Tibial artery (tissue), 4 donors: Measurements from ENCODE around the gene SPATA20.

Experiments used
- DNase-seq, 2 donors: peaks; one replicate each; pipeline ENCODE4 v3.0.0-alpha.2; 2019
- H3K27ac ChIP-seq, 2 donors: fragments of 200-600 bp; sonication (generic) in 1 of 2; 1 replicate in 1 of 2; 2 replicates in 1 of 2; pipeline ENCODE4 v1.5.1; 2018 to 2019; ENCODE audit warnings: mild to moderate bottlenecking in 1 of 2
- H3K27me3 ChIP-seq, 2 donors: fragments of 200-600 bp; sonication (generic) in 1 of 2; one replicate each; pipeline versions ENCODE4 v1.5.1 to v1.6.0; 2016 to 2019
- H3K36me3 ChIP-seq, 3 donors: fragments of 200-600 bp; sonication (generic) in 2 of 3; one replicate each; pipeline ENCODE4 v1.5.1; 2016 to 2019; ENCODE audit warnings: mild to moderate bottlenecking in 2 of 3
- H3K4me1 ChIP-seq, 4 donors: fragments of 200-600 bp; sonication (generic) in 2 of 4; 1 replicate in 3 of 4; 2 replicates in 1 of 4; pipeline ENCODE4 v1.5.1; 2016 to 2019
- H3K4me3 ChIP-seq, 2 donors: fragments of 200-600 bp; sonication (generic) in 1 of 2; 1 replicate in 1 of 2; 2 replicates in 1 of 2; pipeline ENCODE4 v1.5.1; 2018 to 2019; ENCODE audit warnings: mild to moderate bottlenecking in 2 of 2
- H3K9me3 ChIP-seq, 3 donors: fragments of 200-600 bp; sonication (generic) in 1 of 3; one replicate each; pipeline ENCODE4 v1.5.1; 2016 to 2019
- CTCF ChIP-seq, 2 experiments: fragments of 200-600 bp in 1 of 2; fragments of 450-650 bp in 1 of 2; IDR thresholded peaks; one replicate each; pipeline ENCODE4 v1.5.1; 2017 to 2019; ENCODE audit warnings: antibody characterized with exemption in 2 of 2, mild to moderate bottlenecking in 1 of 2, moderate library complexity in 1 of 2
- intact Hi-C: fragments of 100-400 bp; cut with DNase I; formaldehyde crosslinking; loops from one replicate; pipeline ENCODE4 v1.15.0; 2023; ENCODE audit warnings: low total_unique reads

SPATA20 gene

DNA sequence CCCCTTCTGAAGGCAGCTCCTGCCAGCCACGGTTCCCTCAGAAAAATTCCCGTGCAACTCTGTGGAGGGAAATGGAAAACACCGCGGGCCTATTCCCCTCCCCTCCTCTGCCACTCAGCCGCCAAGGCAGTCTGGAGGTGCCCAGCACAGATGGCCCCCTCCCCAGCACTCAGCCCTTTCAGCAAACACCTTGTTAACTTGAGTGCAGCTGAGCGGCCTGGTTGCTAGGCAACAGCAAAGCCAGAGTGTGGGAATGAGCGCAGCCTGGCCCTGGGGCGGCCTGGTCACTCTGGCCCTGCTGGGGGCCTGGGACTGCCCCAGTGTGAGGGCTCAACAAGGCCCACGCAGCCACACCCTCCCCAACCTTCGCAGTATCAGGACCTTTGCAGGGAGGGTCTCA lies 46.3 kb downstream of the SPATA20 start:
- TF ChIP-seq CTCF (IDR thresholded peaks at IDR 0.05) = no peak
- no peak overlapping the region for H3K27ac ChIP-seq
- DNase-seq = no peak
- H3K9me3 ChIP-seq = no peaks in the 10 kb centered on the region
- H3K4me3 ChIP-seq = no peak overlapping the region
- no peaks in the 10 kb centered on the region for H3K36me3 ChIP-seq
- no peaks in the 10 kb centered on the region for H3K27me3 ChIP-seq
- H3K4me1 ChIP-seq = peaks cover 0 to 36% (median 20%) of the 10 kb centered on the region in 4 donors
- intact Hi-C loops = no loop called here

DNA sequence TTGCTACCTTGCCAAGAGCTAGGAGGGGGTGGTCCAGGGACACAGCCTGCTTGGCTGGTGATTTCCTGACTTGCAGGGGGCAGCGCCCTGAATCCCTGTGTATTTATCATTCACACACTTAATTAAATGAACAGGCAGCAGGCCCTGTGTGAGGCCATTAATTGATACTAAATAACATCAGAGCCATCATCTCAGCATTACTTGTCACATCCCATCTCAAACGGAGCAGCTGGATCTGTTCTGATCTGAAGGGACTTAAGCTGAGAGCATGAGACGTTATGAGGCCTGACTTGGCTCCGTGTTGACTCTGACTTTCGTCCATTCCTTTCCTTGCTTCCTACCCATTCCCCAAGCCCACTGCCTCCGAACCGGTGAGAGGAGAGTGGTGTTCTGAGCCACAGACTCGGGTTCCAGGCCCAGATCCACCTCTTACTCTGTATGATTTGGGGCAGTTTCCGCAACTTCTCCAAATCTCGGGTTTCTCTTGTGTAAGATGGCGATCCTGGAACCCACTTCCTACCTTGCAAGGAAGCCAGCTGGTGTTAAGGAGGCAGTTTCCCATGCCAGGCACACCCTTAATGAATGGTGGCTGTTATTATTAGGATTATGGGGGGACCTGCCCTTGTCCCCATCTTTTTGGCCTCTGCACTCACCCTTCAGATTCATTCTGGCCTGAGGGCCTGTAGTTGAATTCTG lies 47.3 kb downstream of the SPATA20 start:
- no peak for DNase-seq
- intact Hi-C loops = no loop called here

GRCh38 chr17:50594892-50595291 lies 47.9 kb downstream of the SPATA20 start:
- no peak for TF ChIP-seq CTCF (IDR thresholded peaks at IDR 0.05)
- Histone ChIP-seq H3K4me3 (no peak overlapping the region), H3K4me1 (peaks cover 0 to 21% (median 5%) of the 10 kb centered on the region in 4 donors), H3K36me3 (no peaks in the 10 kb centered on the region), H3K9me3 (no peaks in the 10 kb centered on the region), H3K27me3 (no peaks in the 10 kb centered on the region), H3K27ac (no peak overlapping the region)
- intact Hi-C loops = no loop called here
- no peak for DNase-seq

More for the DNA sequence above, 47.3 kb downstream of the SPATA20 start:
- Histone ChIP-seq H3K27ac (no peak overlapping the region), H3K4me3 (no peak overlapping the region), H3K27me3 (no peaks in the 10 kb centered on the region), H3K9me3 (no peaks in the 10 kb centered on the region), H3K4me1 (peaks cover 0 to 27% (median 11%) of the 10 kb centered on the region in 4 donors), H3K36me3 (no peaks in the 10 kb centered on the region)
- TF ChIP-seq CTCF (IDR thresholded peaks at IDR 0.05) = no peak

- no peak for TF ChIP-seq CTCF (IDR thresholded peaks at IDR 0.05)
- no peak for DNase-seq
- Histone ChIP-seq H3K4me3 (no peak overlapping the region), H3K36me3 (no peaks in the 10 kb centered on the region), H3K27ac (no peak overlapping the region), H3K9me3 (no peaks in the 10 kb centered on the region), H3K27me3 (no peaks in the 10 kb centered on the region), H3K4me1 (peaks cover 0 to 13% (median 3%) of the 10 kb centered on the region in 4 donors)
- intact Hi-C loops = no loop called here
These were observed 49.4 kb downstream of the SPATA20 start for GRCh38 chr17:50596191-50597037.

GRCh38 chr17:50598487-50598886 lies 51.5 kb downstream of the SPATA20 start:
- no peaks in the 10 kb centered on the region for H3K36me3 ChIP-seq
- TF ChIP-seq CTCF (IDR thresholded peaks at IDR 0.05) = no peak
- H3K27me3 ChIP-seq = peaks cover 0 to 6% of the 10 kb centered on the region in 2 donors
- DNase-seq = no peak
- H3K4me1 ChIP-seq = no peaks in the 10 kb centered on the region
- H3K27ac ChIP-seq = no peak overlapping the region
- H3K4me3 ChIP-seq = no peak overlapping the region
- intact Hi-C loops = no loop called here
- H3K9me3 ChIP-seq = no peaks in the 10 kb centered on the region
